HG03442 (cell line): ENCODE measurements around the gene ADAM15.

Source experiments
- ATAC-seq: cut with Tn5 transposase; IDR thresholded peaks from one replicate; pipeline ENCODE4 v1.9.1; 2021; ENCODE audit warnings: mild to moderate bottlenecking, moderate library complexity; ENCODE audit not compliant: unreplicated experiment

Gene ADAM15

GRCh38 chr1:155050560-155051341, at the start of gene ADAM15:
ADAM15 (plus strand) TSS chr1:155051316; CDS start chr1:155051387, 71 bp downstream.
- ATAC-seq: peak; percentile 57

- ATAC-seq: no peak
These were observed 49.8 kb upstream of the ADAM15 start for GRCh38 chr1:155001425-155001674.

GRCh38 chr1:155001675-155002463, 49.2 kb upstream of the ADAM15 start:
- peak; percentile 46 for ATAC-seq

- no peak for ATAC-seq
These were observed 48.5 kb upstream of the ADAM15 start, which contains the start of gene ZBTB7B for GRCh38 chr1:155002464-155003226. ZBTB7B (plus strand) TSS chr1:155002802; CDS start chr1:155014661, 11,859 bp downstream.

- no peak for ATAC-seq
These were observed 47.8 kb upstream of the ADAM15 start for GRCh38 chr1:155003227-155003765.

- no peak for ATAC-seq
These were observed 47.3 kb upstream of the ADAM15 start for GRCh38 chr1:155003766-155004351.

- no peak for ATAC-seq
These were observed 46.6 kb upstream of the ADAM15 start for GRCh38 chr1:155004352-155005075.

GRCh38 chr1:155005076-155006011, 45.8 kb upstream of the ADAM15 start:
- no peak for ATAC-seq

GRCh38 chr1:155006601-155007101, 44.5 kb upstream of the ADAM15 start:
- no peak for ATAC-seq

GRCh38 chr1:155007251-155007828, 43.8 kb upstream of the ADAM15 start:
- no peak for ATAC-seq

GRCh38 chr1:155008015-155008941, 42.8 kb upstream of the ADAM15 start:
- no peak for ATAC-seq

- ATAC-seq: no peak
These were observed 41.9 kb upstream of the ADAM15 start for GRCh38 chr1:155009221-155009711.

GRCh38 chr1:155009742-155010141, 41.4 kb upstream of the ADAM15 start:
- no peak for ATAC-seq

- ATAC-seq: no peak
These were observed 40.8 kb upstream of the ADAM15 start for GRCh38 chr1:155010211-155010918.

GRCh38 chr1:155011004-155011416, 40.1 kb upstream of the ADAM15 start:
- ATAC-seq: no peak

GRCh38 chr1:155011437-155012025, 39.6 kb upstream of the ADAM15 start:
- ATAC-seq: no peak
